SK-N-SH treated with all-trans-retinoic acid at 6 μM for 48 hours (cell line): ENCODE data around the gene RAPGEF1.
A peak's percentile ranks its signal among the peaks of the same experiment; 100 is the strongest.

Experiments
- ATAC-seq: fragments of 200-7000 bp; cut with Tn5 transposase; 3 replicates; pipeline ENCODE4 v1.9.1; 2020; ENCODE audit warnings: mild to moderate bottlenecking, moderate library complexity
- ARNTL ChIP-seq: fragments of 450-650 bp; formaldehyde crosslinking; IDR thresholded peaks from 2 replicates; pipeline ENCODE4 v1.5.0; 2020; ENCODE audit warnings: low read depth, mild to moderate bottlenecking, moderate library complexity, borderline replicate concordance
- BACH2 ChIP-seq: fragments of 250-450 bp; sonication (Bioruptor Pico); IDR thresholded peaks from 2 replicates; pipeline ENCODE4 v1.9.0; 2021; ENCODE audit warnings: mild to moderate bottlenecking, borderline replicate concordance
- CREB5 ChIP-seq: fragments of 250-450 bp; sonication (Bioruptor Pico); IDR thresholded peaks from 2 replicates; pipeline ENCODE4 v1.5.1; 2020; ENCODE audit warnings: low read depth, mild to moderate bottlenecking, moderate library complexity
- CSDC2 ChIP-seq: fragments of 250-450 bp; sonication (Bioruptor Pico); IDR thresholded peaks from 2 replicates; pipeline ENCODE4 v1.5.0; 2020; ENCODE audit warnings: mild to moderate bottlenecking, moderate library complexity
- CSRNP3 ChIP-seq: fragments of 250-450 bp; sonication (Bioruptor Pico); IDR thresholded peaks from 2 replicates; pipeline ENCODE4 v1.5.1; 2021; ENCODE audit warnings: mild to moderate bottlenecking, moderate library complexity
- ESRRG ChIP-seq: fragments of 250-450 bp; sonication (Bioruptor Pico); IDR thresholded peaks from 2 replicates; pipeline ENCODE4 v1.6.1; 2021; ENCODE audit warnings: mild to moderate bottlenecking
- GLIS3 ChIP-seq: fragments of 250-450 bp; sonication (Bioruptor Pico); IDR thresholded peaks from 2 replicates; pipeline ENCODE4 v1.5.0; 2020; ENCODE audit warnings: mild to moderate bottlenecking, moderate library complexity
- ISL1 ChIP-seq: fragments of 250-450 bp; sonication (Bioruptor Pico); IDR thresholded peaks from 2 replicates; pipeline ENCODE4 v2.1.2; 2022; ENCODE audit warnings: mild to moderate bottlenecking, moderate library complexity
- OSR1 ChIP-seq: fragments of 250-450 bp; sonication (Bioruptor Pico); IDR thresholded peaks from 2 replicates; pipeline ENCODE4 v1.8.0; 2022; ENCODE audit warnings: moderate library complexity, mild to moderate bottlenecking, inconsistent platforms
- POU6F1 ChIP-seq: fragments of 250-450 bp; sonication (Bioruptor Pico); IDR thresholded peaks from 2 replicates; pipeline ENCODE4 v1.8.0; 2021; ENCODE audit warnings: low read depth, mild to moderate bottlenecking, moderate library complexity, borderline replicate concordance
- PPARA ChIP-seq: fragments of 250-450 bp; sonication (Bioruptor Pico); IDR thresholded peaks from 2 replicates; pipeline ENCODE4 v1.5.0; 2020; ENCODE audit warnings: mild to moderate bottlenecking, borderline replicate concordance
- RARB ChIP-seq: fragments of 250-450 bp; sonication (Bioruptor Pico); IDR thresholded peaks from 2 replicates; pipeline ENCODE4 v1.8.0; 2021; ENCODE audit warnings: mild to moderate bottlenecking, moderate library complexity
- SNAI2 ChIP-seq: fragments of 250-450 bp; sonication (Bioruptor Pico); IDR thresholded peaks from 2 replicates; pipeline ENCODE4 v1.5.0; 2020; ENCODE audit warnings: mild to moderate bottlenecking, moderate library complexity
- TCF4 ChIP-seq: fragments of 250-450 bp; sonication (Bioruptor Pico); IDR thresholded peaks from 2 replicates; pipeline ENCODE4 v1.8.0; 2021; ENCODE audit warnings: mild to moderate bottlenecking, moderate library complexity, borderline replicate concordance
- TOX ChIP-seq: fragments of 250-450 bp; sonication (Bioruptor Pico); IDR thresholded peaks from 2 replicates; pipeline ENCODE4 v1.8.0; 2021; ENCODE audit warnings: mild to moderate bottlenecking, moderate library complexity, borderline replicate concordance
- TSHZ2 ChIP-seq: fragments of 250-450 bp; sonication (Bioruptor Pico); IDR thresholded peaks from 2 replicates; pipeline ENCODE4 v1.5.0; 2020; ENCODE audit warnings: mild to moderate bottlenecking, moderate library complexity
- ZC3H10 ChIP-seq: fragments of 250-450 bp; sonication (Bioruptor Pico); IDR thresholded peaks from 2 replicates; pipeline ENCODE4 v1.5.1; 2021; ENCODE audit warnings: mild to moderate bottlenecking, moderate library complexity
- ZFP30 ChIP-seq: fragments of 450-650 bp; formaldehyde crosslinking; IDR thresholded peaks from 2 replicates; pipeline ENCODE4 v1.5.0; 2022; ENCODE audit warnings: mild to moderate bottlenecking, moderate library complexity
- ZNF565 ChIP-seq: fragments of 450-650 bp; formaldehyde crosslinking; conservative IDR thresholded peaks from 2 replicates; pipeline ENCODE4 v1.5.0; 2020; ENCODE audit warnings: low read depth, mild to moderate bottlenecking, moderate library complexity
- ZNF70 ChIP-seq: fragments of 450-650 bp; formaldehyde crosslinking; IDR thresholded peaks from 2 replicates; pipeline ENCODE4 v1.5.0; 2020; ENCODE audit warnings: mild to moderate bottlenecking, moderate library complexity
- ZNF8 ChIP-seq: fragments of 450-650 bp; formaldehyde crosslinking; IDR thresholded peaks from 2 replicates; pipeline ENCODE4 v1.5.0; 2020; ENCODE audit warnings: mild to moderate bottlenecking, moderate library complexity

RAPGEF1 gene

GRCh38 chr9:131707733-131708157, 32.1 kb downstream of the RAPGEF1 start:
- ATAC-seq: peak; percentile 53
- no peak for TF ChIP-seq ZNF70 (CRISPR knock-in tag)
- no peak for TF ChIP-seq PPARA
- TF ChIP-seq TOX (CRISPR knock-in tag): no peak
- TF ChIP-seq CSRNP3 (CRISPR knock-in tag): no peak
- no peak for TF ChIP-seq ZNF8
- TF ChIP-seq ESRRG: no peak
- TF ChIP-seq CREB5 (CRISPR knock-in tag): no peak
- TF ChIP-seq, all 23 proteins: peak for 0

GRCh38 chr9:131707050-131707449, 32.8 kb downstream of the RAPGEF1 start:
- TF ChIP-seq ARNTL (no peak), TCF4 (CRISPR knock-in tag) (no peak), BACH2 (no peak), ESRRG (no peak), CSDC2 (CRISPR knock-in tag) (no peak), ZNF565 (CRISPR knock-in tag) (no peak), OSR1 (CRISPR knock-in tag) (no peak), ZFP30 (no peak), ISL1 (CRISPR knock-in tag) (no peak), TSHZ2 (CRISPR knock-in tag) (no peak), CREB5 (CRISPR knock-in tag) (no peak), SNAI2 (CRISPR knock-in tag) (no peak), RARB (CRISPR knock-in tag) (no peak), GLIS3 (no peak), POU6F1 (CRISPR knock-in tag) (no peak), PPARA (no peak), ZNF70 (CRISPR knock-in tag) (no peak), ZC3H10 (CRISPR knock-in tag) (no peak), CSRNP3 (CRISPR knock-in tag) (no peak), TOX (CRISPR knock-in tag) (no peak)
- TF ChIP-seq, all 23 proteins: peak for 0
- ATAC-seq: no peak

- no peak for ATAC-seq
- TF ChIP-seq PPARA: no peak
- TF ChIP-seq CSDC2 (CRISPR knock-in tag): no peak
- TF ChIP-seq ISL1 (CRISPR knock-in tag): no peak
- no peak for TF ChIP-seq ZNF565 (CRISPR knock-in tag)
- no peak for TF ChIP-seq CSRNP3 (CRISPR knock-in tag)
- no peak for TF ChIP-seq TOX (CRISPR knock-in tag)
- TF ChIP-seq ESRRG: no peak
- TF ChIP-seq TCF4 (CRISPR knock-in tag): no peak
- no peak for TF ChIP-seq POU6F1 (CRISPR knock-in tag)
- TF ChIP-seq TSHZ2 (CRISPR knock-in tag): no peak
- TF ChIP-seq ZFP30: no peak
Measured at GRCh38 chr9:131706608-131706970, 33.3 kb downstream of the RAPGEF1 start.
